Psoas muscle (tissue), 8 donors: ENCODE data around the gene CDK1. TPM values are rescaled to one million over a fixed set of nuclear protein-coding genes. Genes with fewer than 3 reads are reported as not detected.
A peak's percentile ranks its signal among the peaks of the same experiment; 100 is the strongest.

Experiments used
- ATAC-seq, 4 donors: fragments of 200-7000 bp; cut with Tn5 transposase; one replicate each; pipeline ENCODE4 v1.9.1; 2020; ENCODE audit warnings: moderate library complexity in 3 of 4, mild to moderate bottlenecking in 2 of 4
- DNase-seq, 2 donors: peaks; one replicate each; pipeline ENCODE4 v3.0.0-alpha.2; 2020
- H3K27ac ChIP-seq: fragments of 200-600 bp; one replicate; pipeline ENCODE4 v1.8.0; 2022
- H3K27me3 ChIP-seq, 3 donors: fragments of 200-600 bp in 1 of 3; one replicate each; pipeline versions ENCODE4 v1.6.1 to v1.8.0; 2013 to 2022; ENCODE audit warnings: low read length in 2 of 3, mild to moderate bottlenecking in 2 of 3, moderate library complexity in 1 of 3; ENCODE audit not compliant: insufficient read depth in 3 of 3
- H3K36me3 ChIP-seq, 2 donors: fragments of 200-600 bp in 1 of 2; one replicate each; pipeline versions ENCODE4 v1.6.1 to v1.8.0; 2013 to 2022; ENCODE audit warnings: low read depth in 1 of 2, mild to moderate bottlenecking in 1 of 2, moderate library complexity in 1 of 2; ENCODE audit not compliant: insufficient read depth in 1 of 2
- H3K4me1 ChIP-seq: fragments of 200-600 bp; one replicate; pipeline ENCODE4 v1.8.0; 2022
- H3K4me3 ChIP-seq: fragments of 200-600 bp; one replicate; pipeline ENCODE4 v1.8.0; 2022; ENCODE audit warnings: mild to moderate bottlenecking
- H3K9me3 ChIP-seq: fragments of 200-600 bp; one replicate; pipeline ENCODE4 v1.8.0; 2022
- CTCF ChIP-seq: fragments of 200-600 bp; IDR thresholded peaks from one replicate; pipeline ENCODE4 v1.8.0; 2022; ENCODE audit warnings: antibody characterized with exemption
- WGBS, 3 donors: extraction: QIAGEN DNeasy Blood & Tissue Kit; methylation state at CpG; one replicate each; pipeline versions ENCODE4 v1.1.6 to v1.1.7; 2013; 5-methylcytosine and 5-hydroxymethylcytosine counted together
- intact Hi-C, 2 donors: fragments of 100-400 bp; cut with DNase I; formaldehyde crosslinking; loops; one replicate each; pipeline versions ENCODE4 v1.11.0 to v1.14.2; 2022
- polyA plus RNA-seq, 3 donors: library from polyadenylated mRNA; stranded (reverse); fragments of 200-250 nt; gene quantifications; one replicate each; pipeline ENCODE4 v1.2.3, GENCODE V29; 2013
- total RNA-seq, 4 donors: library from RNA; stranded (reverse); fragmentation: NEBNext Ultra II Directional in 2 of 4; extraction: Animal tissue kit (Norgen Biotek cat#: 25700) in 2 of 4; gene quantifications; one replicate each; pipeline versions ENCODE4 v1.2.1 to v1.2.4, GENCODE V29; 2021 to 2023
- donor health status: healthy with polysubstance abuse.
- donor health status: DM: no; HTN: no; CAD: no; lungs with moderate emphysema.
- donor health status: Bipolar disorder and iron deficiency.
- donor health status: healthy.
- donor health status: DM: yes; HTN: yes; CAD: no.
- donor health status: DM: no; HTN: no; CAD: no.
- donor health status: DM: no; HTN: no; CAD: no.
- donor health status: DM: yes; HTN: yes; CAD: no.

The CDK1 gene
- total and polyA plus RNA-seq, 7 donors: 0.44 to 1.5 (median 0.60) TPM

GRCh38 chr10:60767424-60767823 is 10.9 kb upstream of the CDK1 start:
- Histone ChIP-seq H3K9me3 (no peaks in the 10 kb centered on the region), H3K27ac (no peak overlapping the region), H3K27me3 (no peaks in the 10 kb centered on the region), H3K4me1 (no peaks in the 10 kb centered on the region), H3K4me3 (no peak overlapping the region), H3K36me3 (no peaks in the 10 kb centered on the region)
- ATAC-seq (no peak), DNase-seq (no peak)
- no peak for TF ChIP-seq CTCF
- 84 to 86% (median 85%) methylated on average over 6 of the region's 6 CpGs for WGBS, 3 donors
- intact Hi-C loops: no loop called here

- no peak for DNase-seq
- Histone ChIP-seq H3K36me3 (no peaks in the 10 kb centered on the region), H3K4me3 (no peak overlapping the region), H3K27me3 (no peaks in the 10 kb centered on the region), H3K4me1 (no peaks in the 10 kb centered on the region), H3K9me3 (no peaks in the 10 kb centered on the region), H3K27ac (no peak overlapping the region)
- ATAC-seq: no peak
- intact Hi-C loops: no loop called here
- 53 to 62% (median 61%) methylated on average over 2 of the region's 2 CpGs for WGBS, 3 donors
- no peak for TF ChIP-seq CTCF
Measured at GRCh38 chr10:60769406-60769805, 8.9 kb upstream of the CDK1 start.

- DNase-seq (no peak), ATAC-seq (peak; percentile 16 to 57 (median 38))
- 37 to 45% (median 43%) methylated on average over 9 of the region's 9 CpGs for WGBS, 3 donors
- peak overlapping the region; percentile 53 for H3K27ac ChIP-seq
- no peak for TF ChIP-seq CTCF
- H3K27me3 ChIP-seq: no peaks in the 10 kb centered on the region
- no peaks in the 10 kb centered on the region for H3K9me3 ChIP-seq
- H3K4me3 ChIP-seq: peak overlapping the region; percentile 67
- peaks cover 4% of the 10 kb centered on the region for H3K4me1 ChIP-seq
- no peaks in the 10 kb centered on the region for H3K36me3 ChIP-seq
- intact Hi-C loops: no loop called here
Measured at GRCh38 chr10:60777696-60778213, 523 bp upstream of the CDK1 start.

- TF ChIP-seq CTCF: no peak
- peak overlapping the region; percentile 67 for H3K4me3 ChIP-seq
- H3K36me3 ChIP-seq: no peaks in the 10 kb centered on the region
- DNase-seq (no peak), ATAC-seq (no peak)
- no peak overlapping the region for H3K27ac ChIP-seq
- H3K9me3 ChIP-seq: no peaks in the 10 kb centered on the region
- intact Hi-C loops: no loop called here
- H3K4me1 ChIP-seq: peaks cover 4% of the 10 kb centered on the region
- 7 to 9% (median 8%) methylated on average over 17 of the region's 17 CpGs for WGBS, 3 donors
- no peaks in the 10 kb centered on the region for H3K27me3 ChIP-seq
Measured at GRCh38 chr10:60778971-60779796, 906 bp downstream of the CDK1 start.

- no peaks in the 10 kb centered on the region for H3K36me3 ChIP-seq
- H3K9me3 ChIP-seq: no peaks in the 10 kb centered on the region
- intact Hi-C loops: no loop called here
Measured at GRCh38 chr10:60781661-60782060, 3.4 kb downstream of the CDK1 start.

More at GRCh38 chr10:60781661-60782060, 3.4 kb downstream of the CDK1 start:
- DNase-seq (no peak), ATAC-seq (no peak)
- H3K4me3 ChIP-seq: no peak overlapping the region
- no peaks in the 10 kb centered on the region for H3K27me3 ChIP-seq
- H3K27ac ChIP-seq: no peak overlapping the region
- peaks cover 4% of the 10 kb centered on the region for H3K4me1 ChIP-seq
- TF ChIP-seq CTCF: no peak
